ENCODE results near the gene CPLX3. TPM values are rescaled to one million over a fixed set of nuclear protein-coding genes. Genes with fewer than 3 reads are reported as not detected.

Gene CPLX3, protein sequence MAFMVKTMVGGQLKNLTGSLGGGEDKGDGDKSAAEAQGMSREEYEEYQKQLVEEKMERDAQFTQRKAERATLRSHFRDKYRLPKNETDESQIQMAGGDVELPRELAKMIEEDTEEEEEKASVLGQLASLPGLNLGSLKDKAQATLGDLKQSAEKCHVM
- not detected for total RNA-seq

- no peak within 1 kb of the TSS for H3K4me3 ChIP-seq
- peaks cover 33% of the 10 kb centered on the region for H3K27me3 ChIP-seq
- 13% methylated on average over 19 of the region's 44 CpGs; no CpG with 5 or more reads in 1 of the 2 donors for WGBS, 2 donors (ENCODE audit: low coverage in 1 of 2)
- no peak within 1 kb of the TSS for H3K27ac ChIP-seq
- no peaks in the 10 kb centered on the region for H3K36me3 ChIP-seq
- H3K4me1 ChIP-seq, result peaks cover 2 to 11% (median 6%) of the 10 kb centered on the region in 4 donors
- DNase-seq, result peak; percentile 50
- intact Hi-C loops (cut with DNase I; ENCODE audit: low total_unique reads) (no loop called here), in situ Hi-C loops (cut with MboI; ENCODE audit: low pct_ligation_motif_present in 1 of 4, low pct_unique_long_range_greater_than_20kb in 1 of 4, low sequenced_read_pairs in 3 of 4) (no loop called here)
- H3K9me3 ChIP-seq, result no peaks in the 10 kb centered on the region
- TF ChIP-seq POLR2AphosphoS5 (IDR thresholded peaks at IDR 0.05) (no peak), EP300 (IDR thresholded peaks at IDR 0.05; ENCODE audit: low read depth) (no peak), POLR2A (IDR thresholded peaks at IDR 0.05) (no peak), CTCF (IDR thresholded peaks at IDR 0.05) (no peak)
Measured at GRCh38 chr15:74826364-74826819, at the start of gene CPLX3. Gene CPLX3 (plus strand): TSS chr15:74826627. CDS start chr15:74826704, 77 bp downstream.

DNA sequence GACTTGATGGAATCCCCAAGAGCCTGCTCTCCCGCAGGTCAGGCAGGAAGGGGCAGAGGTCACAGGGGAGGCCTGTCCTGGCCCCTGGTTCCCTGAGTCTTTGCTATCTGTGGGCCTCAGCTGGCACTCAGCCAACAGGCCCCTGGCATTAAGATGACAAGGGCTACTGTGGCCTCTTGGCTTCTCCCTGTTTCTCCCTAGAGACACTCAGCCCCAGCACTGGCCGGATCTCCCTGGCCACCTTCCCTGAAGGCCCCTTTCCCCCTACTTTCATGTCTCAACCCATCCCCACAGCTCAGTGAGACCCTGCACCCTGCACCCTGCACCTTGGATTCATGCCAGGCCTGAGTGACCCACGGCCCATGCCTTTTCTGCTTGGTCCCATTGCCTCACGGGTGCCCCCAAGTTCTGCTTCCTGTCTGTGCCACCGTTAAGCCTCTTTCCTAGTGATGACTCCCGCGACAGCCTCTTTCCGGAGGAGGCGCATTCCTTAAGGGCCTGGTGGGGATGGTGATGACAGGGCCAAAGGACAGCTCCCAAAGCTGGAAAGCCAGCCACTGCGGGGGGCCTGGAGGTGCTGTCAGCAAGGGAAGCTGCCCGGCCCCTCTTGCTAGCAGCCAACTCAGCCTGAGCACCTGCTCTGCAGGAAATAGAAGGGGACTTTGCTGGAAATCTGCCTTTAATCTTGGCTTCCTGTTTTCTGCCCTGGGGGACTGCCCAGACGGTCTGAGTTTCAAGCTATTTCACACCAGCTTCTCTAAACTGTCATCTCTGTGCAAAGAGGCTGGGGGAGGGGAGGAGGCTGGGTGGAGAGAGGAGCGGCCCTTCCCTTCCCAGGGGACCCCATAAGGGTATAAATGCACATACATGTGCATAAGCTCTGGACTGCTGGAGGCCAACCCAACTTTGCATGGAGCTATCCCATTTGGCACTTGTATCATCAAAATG is 49.3 kb upstream of the CPLX3 start:
- H3K4me3 ChIP-seq, result no peak overlapping the region
- peak; percentile 42 for DNase-seq
- peaks cover 29 to 86% (median 56%) of the 10 kb centered on the region in 4 donors for H3K4me1 ChIP-seq
- H3K36me3 ChIP-seq, result no peaks in the 10 kb centered on the region
- WGBS, 2 donors (ENCODE audit: low coverage in 1 of 2), result 42% methylated on average over 13 of the region's 13 CpGs; no CpG with 5 or more reads in 1 of the 2 donors
- intact Hi-C loops (cut with DNase I; ENCODE audit: low total_unique reads) (no loop called here), in situ Hi-C loops (cut with MboI; ENCODE audit: low pct_ligation_motif_present in 1 of 4, low pct_unique_long_range_greater_than_20kb in 1 of 4, low sequenced_read_pairs in 3 of 4) (loop anchor here in 2 of 4 donors (10.0 kb wide), 1 partner anchor 168 kb away; no protein-coding TSS in a partner anchor)
- no peaks in the 10 kb centered on the region for H3K9me3 ChIP-seq
- no peak for TF ChIP-seq POLR2A (IDR thresholded peaks at IDR 0.05)
- no peak for TF ChIP-seq POLR2AphosphoS5 (IDR thresholded peaks at IDR 0.05)
- TF ChIP-seq EP300 (IDR thresholded peaks at IDR 0.05; ENCODE audit: low read depth), result no peak
- no peak for TF ChIP-seq CTCF (IDR thresholded peaks at IDR 0.05)
- no peaks in the 10 kb centered on the region for H3K27me3 ChIP-seq
- peak overlapping the region; percentile 77 to 87 (median 81) for H3K27ac ChIP-seq

GRCh38 chr15:74777769-74778598 is 48.4 kb upstream of the CPLX3 start:
- Histone ChIP-seq H3K27ac (peak overlapping the region; percentile 77 to 87 (median 84)), H3K36me3 (no peaks in the 10 kb centered on the region), H3K4me1 (peaks cover 29 to 87% (median 57%) of the 10 kb centered on the region in 4 donors), H3K27me3 (no peaks in the 10 kb centered on the region), H3K4me3 (no peak overlapping the region), H3K9me3 (no peaks in the 10 kb centered on the region)
- no peak for TF ChIP-seq POLR2AphosphoS5 (IDR thresholded peaks at IDR 0.05)
- no peak for TF ChIP-seq CTCF (IDR thresholded peaks at IDR 0.05)
- no peak for TF ChIP-seq POLR2A (IDR thresholded peaks at IDR 0.05)
- no peak for TF ChIP-seq EP300 (IDR thresholded peaks at IDR 0.05; ENCODE audit: low read depth)
- intact Hi-C loops (cut with DNase I; ENCODE audit: low total_unique reads), result no loop called here
- 71 to 75% methylated on average over 5 to 6 of the region's 6 CpGs for WGBS, 2 donors (ENCODE audit: low coverage in 1 of 2)
- in situ Hi-C loops (cut with MboI; ENCODE audit: low pct_ligation_motif_present in 1 of 4, low pct_unique_long_range_greater_than_20kb in 1 of 4, low sequenced_read_pairs in 3 of 4), result loop anchor here in 2 of 4 donors (10.0 kb wide), 1 partner anchor 167 kb away; no protein-coding TSS in a partner anchor
- DNase-seq, result no peak
